AG04450 (cell line): Measurements from ENCODE around the gene ESRP2. TPM values are rescaled to one million over a fixed set of nuclear protein-coding genes. Genes with fewer than 3 reads are reported as not detected.

ENCODE experiments used
- CTCF ChIA-PET: fragments of 300-600, 350-600 bp; formaldehyde crosslinking; extraction: SDS; loops from one replicate; lab custom pipeline; 2022; ENCODE audit warnings: antibody characterized with exemption, inconsistent platforms; lab: Charles Lee
- POLR2A ChIA-PET: fragments of 350-600 bp; formaldehyde crosslinking; extraction: SDS; loops from one replicate; lab custom pipeline; 2021; ENCODE audit warnings: antibody characterized with exemption, inconsistent platforms; lab: Yijun Ruan, JAX
- DNase-seq: peaks from one replicate; pipeline ENCODE4 v3.0.0-alpha.2; 2011; ENCODE audit warnings: low read depth, low spot score
- H3K27ac ChIP-seq: one replicate; pipeline ENCODE4 v1.5.1; 2012; ENCODE audit warnings: low read depth, low read length, control low read depth
- H3K27me3 ChIP-seq: one replicate; pipeline ENCODE4 v1.6.0; 2012; ENCODE audit warnings: low read length; ENCODE audit not compliant: control insufficient read depth, insufficient read depth
- H3K4me3 ChIP-seq: 2 replicates; pipeline ENCODE4 v1.5.1; 2011; ENCODE audit warnings: mild to moderate bottlenecking, low read depth, low read length, control low read depth
- H3K9me3 ChIP-seq: 2 replicates; pipeline ENCODE4 v1.5.1; 2012; ENCODE audit warnings: low read length; ENCODE audit not compliant: control insufficient read depth, insufficient read depth
- CTCF ChIP-seq: IDR thresholded peaks from 2 replicates; pipeline ENCODE4 v1.5.1; 2011; ENCODE audit warnings: low read depth, low read length, control low read depth, inconsistent platforms
- polyA plus RNA-seq: library from polyadenylated mRNA; depleted of rRNA; stranded (reverse); fragments of >200 nt; gene quantifications from 2 replicates; pipeline ENCODE4 v1.2.3, GENCODE V29; 2011; rRNA removed
- small RNA-seq: library from RNA; depleted of rRNA; stranded (forward); fragments of <200 nt; gene quantifications from one replicate; pipeline ENCODE3, GENCODE V24; 2012; ENCODE audit warnings: low read depth; ENCODE audit not compliant: insufficient read length

The ESRP2 gene
- polyA plus RNA-seq, 1 experiment = 0.01 TPM

- POLR2A ChIA-PET = no interaction called here
- CTCF ChIA-PET = no interaction called here
- Histone ChIP-seq H3K27me3 (no peaks in the 10 kb centered on the region), H3K4me3 (no peak overlapping the region), H3K27ac (no peak overlapping the region), H3K9me3 (no peaks in the 10 kb centered on the region; the same call in 1 of the 2 replicates)
- TF ChIP-seq CTCF = no peak
- no peak for DNase-seq
Observed at GRCh38 chr16:68187505-68187904, 48.4 kb downstream of the ESRP2 start.

GRCh38 chr16:68186877-68187276, 49.0 kb downstream of the ESRP2 start:
- H3K27me3 ChIP-seq = no peaks in the 10 kb centered on the region
- CTCF ChIA-PET = no interaction called here
- no peaks in the 10 kb centered on the region; the same call in 1 of the 2 replicates for H3K9me3 ChIP-seq
- H3K27ac ChIP-seq = no peak overlapping the region
- TF ChIP-seq CTCF = no peak
- DNase-seq = no peak
- POLR2A ChIA-PET = no interaction called here
- H3K4me3 ChIP-seq = no peak overlapping the region

- ChIA-PET CTCF (interaction anchor here (1.3 kb wide), 1 partner anchor 89 kb away, joined by 4 read pairs; no protein-coding TSS in a partner anchor), POLR2A (interaction anchor here (1.1 kb wide), 1 partner anchor 19 kb away, joined by 3 read pairs; no protein-coding TSS in a partner anchor)
- Histone ChIP-seq H3K4me3 (no peak overlapping the region), H3K27me3 (no peaks in the 10 kb centered on the region), H3K9me3 (no peaks in the 10 kb centered on the region; the same call in 1 of the 2 replicates), H3K27ac (no peak overlapping the region)
- TF ChIP-seq CTCF = no peak
- no peak for DNase-seq
Observed at GRCh38 chr16:68183046-68183445, 52.9 kb downstream of the ESRP2 start.

- H3K27me3 ChIP-seq = no peaks in the 10 kb centered on the region
- TF ChIP-seq CTCF = no peak
- CTCF ChIA-PET = interaction anchor here (0.6 kb wide), 1 partner anchor 87 kb away, joined by 3 read pairs; no protein-coding TSS in a partner anchor
- no peak overlapping the region for H3K27ac ChIP-seq
- DNase-seq = no peak
- no peak overlapping the region for H3K4me3 ChIP-seq
- POLR2A ChIA-PET = no interaction called here
- H3K9me3 ChIP-seq = no peaks in the 10 kb centered on the region
Observed at GRCh38 chr16:68179855-68180254, 56.1 kb downstream of the ESRP2 start.

GRCh38 chr16:68179196-68179795, 56.6 kb downstream of the ESRP2 start:
- POLR2A ChIA-PET = no interaction called here

More at GRCh38 chr16:68179196-68179795, 56.6 kb downstream of the ESRP2 start:
- H3K27me3 ChIP-seq = no peaks in the 10 kb centered on the region
- H3K27ac ChIP-seq = no peak overlapping the region
- TF ChIP-seq CTCF = no peak
- no peak overlapping the region for H3K4me3 ChIP-seq
- CTCF ChIA-PET = interaction anchor here (0.6 kb wide), 2 partner anchors 86 to 106 kb away, joined by 3 to 7 read pairs; no protein-coding TSS in a partner anchor
- DNase-seq = no peak
- no peaks in the 10 kb centered on the region for H3K9me3 ChIP-seq

Small RNA genes lying within 50 kb of the gene (small RNA-seq; reads per million reads assigned to genes)
- gene RF00554 = not detected
- gene RNU6-1262P = not detected

Other genes with a start within 250 kb of the ESRP2 start
- gene DPEP2, start 236.6 kb downstream of the ESRP2 start, polyA plus RNA-seq = not detected in 2 replicates
- gene DPEP2NB, start 220.2 kb downstream of the ESRP2 start, polyA plus RNA-seq = not detected in 2 replicates
- 7.6 and 8.1 TPM in 2 replicates for gene DDX28, start 212.9 kb downstream of the ESRP2 start, polyA plus RNA-seq
- gene DUS2, start 212.8 kb downstream of the ESRP2 start, polyA plus RNA-seq = 13.7 and 14.1 TPM in 2 replicates
- 13.8 and 16.7 TPM in 2 replicates for gene NFATC3, start 150.8 kb downstream of the ESRP2 start, polyA plus RNA-seq
- gene PLA2G15, start 9.2 kb upstream of the ESRP2 start, polyA plus RNA-seq = 15.7 and 18.7 TPM in 2 replicates
- gene SLC7A6, start 28.4 kb upstream of the ESRP2 start, polyA plus RNA-seq = 27.4 and 30.3 TPM in 2 replicates
- 8.5 and 10.9 TPM in 2 replicates for gene SLC7A6OS, start 74.8 kb upstream of the ESRP2 start, polyA plus RNA-seq
- 26.2 and 32.4 TPM in 2 replicates for gene PRMT7, start 74.9 kb upstream of the ESRP2 start, polyA plus RNA-seq
- gene SMPD3, start 212.4 kb upstream of the ESRP2 start, polyA plus RNA-seq = 0.01 TPM in 1 of 2 replicates, not detected in the other